NCI-H748 treated with DMSO at 0.1 percent for 48 hours (cell line): Measurements from ENCODE around the gene KCTD3.

ENCODE experiments used
- DNase-seq: peaks from one replicate; lab custom pipeline; 2025; lab: John Stamatoyannopoulos, UW

The KCTD3 gene

DNA sequence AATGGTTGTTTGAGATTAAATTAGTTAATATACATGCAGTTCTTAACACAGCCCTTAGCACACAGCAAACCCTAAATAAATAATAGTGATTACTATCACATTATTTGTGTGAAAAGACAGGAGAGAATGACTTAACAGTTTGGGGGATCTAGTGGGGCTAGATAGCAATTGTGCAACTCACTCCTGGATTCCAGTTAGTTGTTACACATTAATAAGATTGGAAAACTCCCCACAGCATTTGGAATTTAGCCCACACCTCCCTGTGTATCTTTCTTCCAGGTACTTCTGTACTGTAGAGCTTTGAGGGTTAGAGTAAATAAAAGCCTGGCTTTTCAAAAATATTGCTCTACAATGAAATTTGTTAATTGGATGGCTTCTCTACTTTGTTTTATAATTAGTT, 93.2 kb downstream of the KCTD3 start:
- DNase-seq = no peak

DNA sequence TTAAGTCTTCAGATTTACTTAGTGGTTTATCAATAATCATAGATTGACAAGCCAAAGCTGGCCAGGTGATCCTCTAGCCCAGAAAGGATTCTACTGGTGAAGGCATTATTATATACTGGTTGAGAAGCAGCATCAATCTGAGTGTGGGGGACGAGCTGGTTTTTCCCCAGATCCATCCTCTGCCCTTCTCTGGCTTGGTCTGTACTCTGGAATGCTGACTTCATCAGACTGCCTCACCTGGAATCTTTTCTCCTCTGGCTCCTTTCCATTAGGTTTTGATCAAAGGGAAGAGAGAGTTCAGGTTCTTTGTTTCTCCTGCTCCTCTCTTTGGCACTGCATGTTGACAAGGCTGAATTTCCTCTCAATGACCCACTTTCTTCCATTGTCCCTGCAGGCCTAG, 93.9 kb downstream of the KCTD3 start:
- no peak for DNase-seq

DNA sequence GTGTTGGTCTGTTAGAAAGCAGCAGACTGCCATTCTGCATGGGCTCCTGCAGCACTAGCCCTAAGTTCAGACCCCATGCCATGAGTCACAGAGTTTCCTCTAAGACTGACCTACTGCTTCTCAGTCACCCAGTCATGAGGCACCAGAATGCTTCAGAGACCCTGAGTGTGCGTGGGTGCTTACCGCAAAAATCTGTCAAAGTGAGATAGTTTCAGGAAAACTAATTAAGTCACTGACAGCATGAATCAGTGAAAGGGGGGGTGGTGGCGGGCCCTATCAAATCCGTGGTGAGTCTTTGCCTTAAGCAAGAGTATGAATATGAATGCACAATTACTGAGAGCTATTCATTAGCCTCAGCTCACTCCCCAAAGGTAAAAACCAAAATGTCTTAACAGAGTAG, 98.1 kb downstream of the KCTD3 start:
- no peak for DNase-seq

DNA sequence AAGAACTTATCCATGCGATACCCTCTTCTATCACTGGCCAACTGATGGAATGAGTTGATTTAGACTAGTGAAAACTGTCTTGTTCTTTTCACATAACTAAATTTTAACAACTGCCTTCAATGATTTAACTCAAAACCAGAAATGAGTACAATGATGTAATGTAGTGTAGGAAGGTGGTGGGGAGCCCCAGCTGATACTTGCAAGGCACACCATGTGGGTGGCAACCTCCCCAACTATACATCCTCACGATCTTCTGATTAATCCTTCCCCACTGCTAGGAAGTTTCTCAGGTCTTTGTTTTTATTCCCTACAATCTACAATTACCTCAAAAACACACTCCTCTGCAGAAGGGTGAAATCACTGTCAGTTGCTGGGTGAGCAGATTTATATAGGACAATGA, 100.7 kb downstream of the KCTD3 start:
- no peak for DNase-seq

DNA sequence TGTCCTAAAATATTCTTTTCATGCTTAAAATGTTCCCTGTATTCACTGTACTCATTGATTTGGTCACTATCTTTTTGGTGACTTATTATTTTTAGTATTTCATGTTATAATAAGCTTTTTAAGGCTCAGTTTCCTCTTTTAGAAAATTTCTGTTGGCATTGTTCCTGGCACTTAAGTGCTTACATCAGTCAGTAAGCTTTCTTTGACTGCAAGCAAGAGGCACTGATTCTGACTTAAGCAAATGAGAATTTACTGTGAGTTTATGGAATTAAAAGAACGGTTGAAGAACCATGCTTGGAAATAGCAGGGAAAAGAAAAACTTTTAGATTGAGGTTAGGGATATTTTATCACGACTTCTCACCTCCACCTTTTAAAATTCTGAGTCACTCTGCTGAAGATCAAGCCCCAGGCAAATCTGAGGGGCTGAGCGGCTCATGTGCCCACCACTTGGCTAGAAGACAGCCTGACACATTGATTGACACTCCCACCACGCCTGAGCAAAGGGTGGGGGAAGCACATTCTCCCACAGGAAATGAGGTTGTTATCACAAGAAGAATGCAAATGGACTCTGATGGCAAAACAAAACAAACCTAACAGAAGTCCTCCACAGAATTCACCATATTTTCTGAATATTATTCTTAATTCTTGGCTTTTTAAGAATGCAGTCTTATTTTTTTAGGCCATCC, 102.8 kb downstream of the KCTD3 start:
- DNase-seq = no peak
